Activated T-cell treated with anti-CD3 and anti-CD28 coated beads for 48 hours (primary cell): ENCODE results near the gene THSD7A.

Source experiments
- DNase-seq: peaks from one replicate; pipeline ENCODE4 v3.0.0-alpha.2; 2020; ENCODE audit warnings: low read depth

Gene THSD7A

GRCh38 chr7:11831736-11832495, at the start of gene THSD7A:
Gene THSD7A, minus strand, starts transcription at chr7:11832198. Its CDS starts 252 bp downstream, at chr7:11831946.
- DNase-seq = no peak

- no peak for DNase-seq
These were observed 49.7 kb upstream of the THSD7A start for GRCh38 chr7:11881680-11882079.

GRCh38 chr7:11875635-11876034, 43.6 kb upstream of the THSD7A start:
- DNase-seq = no peak

GRCh38 chr7:11865671-11866070, 33.7 kb upstream of the THSD7A start:
- DNase-seq = no peak

GRCh38 chr7:11858622-11859302, 26.8 kb upstream of the THSD7A start:
- no peak for DNase-seq

GRCh38 chr7:11858026-11858425, 26.0 kb upstream of the THSD7A start:
- DNase-seq = no peak

- DNase-seq = no peak
These were observed 16.3 kb upstream of the THSD7A start for GRCh38 chr7:11848251-11848650.

GRCh38 chr7:11847336-11847735, 15.3 kb upstream of the THSD7A start:
- no peak for DNase-seq

GRCh38 chr7:11846361-11846955, 14.5 kb upstream of the THSD7A start:
- no peak for DNase-seq

- no peak for DNase-seq
These were observed 11.2 kb upstream of the THSD7A start for GRCh38 chr7:11843113-11843765.

- DNase-seq = no peak
These were observed 9.7 kb upstream of the THSD7A start for GRCh38 chr7:11841657-11842056.

- DNase-seq = no peak
These were observed 3.3 kb upstream of the THSD7A start for GRCh38 chr7:11835260-11835659.

- DNase-seq = no peak
These were observed 1.4 kb upstream of the THSD7A start for GRCh38 chr7:11833431-11833830.

- no peak for DNase-seq
These were observed 752 bp downstream of the THSD7A start for GRCh38 chr7:11831156-11831735.

GRCh38 chr7:11830582-11831155, 1.3 kb downstream of the THSD7A start:
- DNase-seq = no peak

- no peak for DNase-seq
These were observed 2.0 kb downstream of the THSD7A start for GRCh38 chr7:11829954-11830353.

- no peak for DNase-seq
These were observed 12.1 kb downstream of the THSD7A start for GRCh38 chr7:11819947-11820346.

GRCh38 chr7:11819271-11819670, 12.7 kb downstream of the THSD7A start:
- no peak for DNase-seq

- no peak for DNase-seq
These were observed 13.7 kb downstream of the THSD7A start for GRCh38 chr7:11818281-11818680.

- DNase-seq = no peak
These were observed 14.8 kb downstream of the THSD7A start for GRCh38 chr7:11817111-11817740.

GRCh38 chr7:11811709-11812108, 20.3 kb downstream of the THSD7A start:
- no peak for DNase-seq
